HG03159 (cell line): ENCODE measurements around the gene GAB4.
"Not testable (repeated sequence)": the region's sequence is repeated elsewhere in the genome, so short reads cannot be mapped to it uniquely, and the experiment has no call there.

Source experiments
- ATAC-seq: cut with Tn5 transposase; IDR thresholded peaks from one replicate; pipeline ENCODE4 v1.9.1; 2021; ENCODE audit warnings: mild to moderate bottlenecking, moderate library complexity; ENCODE audit not compliant: unreplicated experiment

GAB4 gene

GRCh38 chr22:17007852-17008731 is at the start of gene GAB4:
TSS of gene GAB4 (minus strand) at chr22:17008222. CDS start at chr22:17008114, 108 bp downstream.
- ATAC-seq, result no peak

- ATAC-seq, result no peak
Measured at GRCh38 chr22:17056807-17057206, 48.8 kb upstream of the GAB4 start.

- ATAC-seq, result no peak
Measured at GRCh38 chr22:17056058-17056457, 48.0 kb upstream of the GAB4 start.

- ATAC-seq, result no peak
Measured at GRCh38 chr22:17047656-17048055, 39.6 kb upstream of the GAB4 start.

- no peak for ATAC-seq
Measured at GRCh38 chr22:17046566-17047348, 38.7 kb upstream of the GAB4 start.

GRCh38 chr22:17043521-17043920 is 35.5 kb upstream of the GAB4 start:
- ATAC-seq, result no peak

- ATAC-seq, result not testable (repeated sequence)
Measured at GRCh38 chr22:17036842-17037711, 29.1 kb upstream of the GAB4 start.

- ATAC-seq, result not testable (repeated sequence)
Measured at GRCh38 chr22:17035976-17036841, 28.2 kb upstream of the GAB4 start.

GRCh38 chr22:17035246-17035645 is 27.2 kb upstream of the GAB4 start:
- ATAC-seq, result no peak

- ATAC-seq, result not testable (repeated sequence)
Measured at GRCh38 chr22:17034532-17034931, 26.5 kb upstream of the GAB4 start.

GRCh38 chr22:17032277-17032676 is 24.3 kb upstream of the GAB4 start:
- not testable (repeated sequence) for ATAC-seq

GRCh38 chr22:17024380-17024779 is 16.4 kb upstream of the GAB4 start:
- ATAC-seq, result not testable (repeated sequence)

GRCh38 chr22:17015552-17015951 is 7.5 kb upstream of the GAB4 start:
- not testable (repeated sequence) for ATAC-seq

GRCh38 chr22:17014101-17014440 is 6.0 kb upstream of the GAB4 start:
- not testable (repeated sequence) for ATAC-seq

- ATAC-seq, result no peak
Measured at GRCh38 chr22:17013396-17014100, 5.5 kb upstream of the GAB4 start.

- no peak for ATAC-seq
Measured at GRCh38 chr22:17012267-17012666, 4.2 kb upstream of the GAB4 start.

GRCh38 chr22:17009640-17010291 is 1.7 kb upstream of the GAB4 start:
- ATAC-seq, result no peak

- no peak for ATAC-seq
Measured at GRCh38 chr22:17007257-17007656, 765 bp downstream of the GAB4 start.

GRCh38 chr22:16989915-16990314 is 18.1 kb downstream of the GAB4 start:
- ATAC-seq, result no peak
